ENCODE data around the gene NOX3.
"Not testable (repeated sequence)": the region's sequence is repeated elsewhere in the genome, so short reads cannot be mapped to it uniquely, and the experiment has no call there.

NOX3 gene, protein sequence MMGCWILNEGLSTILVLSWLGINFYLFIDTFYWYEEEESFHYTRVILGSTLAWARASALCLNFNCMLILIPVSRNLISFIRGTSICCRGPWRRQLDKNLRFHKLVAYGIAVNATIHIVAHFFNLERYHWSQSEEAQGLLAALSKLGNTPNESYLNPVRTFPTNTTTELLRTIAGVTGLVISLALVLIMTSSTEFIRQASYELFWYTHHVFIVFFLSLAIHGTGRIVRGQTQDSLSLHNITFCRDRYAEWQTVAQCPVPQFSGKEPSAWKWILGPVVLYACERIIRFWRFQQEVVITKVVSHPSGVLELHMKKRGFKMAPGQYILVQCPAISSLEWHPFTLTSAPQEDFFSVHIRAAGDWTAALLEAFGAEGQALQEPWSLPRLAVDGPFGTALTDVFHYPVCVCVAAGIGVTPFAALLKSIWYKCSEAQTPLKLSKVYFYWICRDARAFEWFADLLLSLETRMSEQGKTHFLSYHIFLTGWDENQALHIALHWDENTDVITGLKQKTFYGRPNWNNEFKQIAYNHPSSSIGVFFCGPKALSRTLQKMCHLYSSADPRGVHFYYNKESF

DNA sequence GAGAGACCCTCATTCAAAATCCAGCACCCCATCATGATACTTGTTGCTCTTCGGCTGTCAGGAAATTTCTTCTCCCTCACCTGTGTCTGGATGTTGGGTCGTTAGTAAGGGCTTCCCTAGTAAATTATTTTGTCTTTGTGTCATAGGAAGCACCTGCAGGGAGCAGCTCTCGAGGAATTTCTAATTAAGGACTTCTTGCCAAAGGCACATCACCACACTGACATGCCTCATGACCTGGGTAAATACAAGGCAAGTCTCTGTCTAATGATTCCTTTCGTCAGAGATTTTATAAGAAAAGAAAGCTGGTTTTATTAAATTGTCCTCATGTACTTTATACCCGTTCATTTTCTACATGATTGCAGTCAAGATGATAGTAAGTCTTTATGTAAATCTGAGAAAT lies at the start of gene NOX3:
TSS of gene NOX3 (minus strand) at position 74 of the 400 bp plus-strand sequence. CDS start at position 35, 39 bp downstream.
- no peak for DNase-seq

DNA sequence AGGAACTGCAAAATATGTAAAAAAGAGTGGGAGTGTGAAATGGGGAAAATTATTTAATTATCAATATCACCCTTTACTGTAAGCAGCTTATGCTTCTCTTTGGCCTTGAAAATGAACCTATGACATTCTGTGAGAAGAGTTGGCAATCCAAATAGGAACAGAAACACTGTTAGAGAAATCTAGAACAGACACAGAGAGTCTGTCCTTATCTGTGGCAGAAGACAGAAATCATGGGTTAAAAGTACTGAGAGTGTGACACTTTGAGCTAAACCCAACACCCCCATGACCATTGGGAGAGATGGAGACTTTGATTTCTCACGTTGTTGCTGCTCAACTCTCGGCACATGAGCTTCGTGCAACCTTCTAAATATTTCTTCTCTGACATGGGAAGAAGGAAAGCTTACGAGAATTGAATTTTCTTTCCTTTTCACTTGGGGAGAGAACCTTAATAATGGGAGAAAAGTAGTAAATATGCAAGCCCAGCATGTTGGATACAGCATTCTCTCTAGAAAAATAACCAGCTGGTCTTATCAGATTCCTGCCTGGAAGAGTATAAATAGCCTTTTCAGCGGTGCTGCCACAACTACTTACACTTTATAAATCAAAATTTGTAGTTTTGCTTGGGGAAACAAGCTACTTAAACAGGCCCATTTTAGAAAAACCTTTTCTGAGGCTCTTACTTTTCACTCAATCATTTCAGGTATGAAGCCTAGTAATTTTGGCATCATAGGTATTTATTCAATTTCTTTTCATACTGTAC lies 49.4 kb upstream of the NOX3 start:
- no peak for DNase-seq

DNA sequence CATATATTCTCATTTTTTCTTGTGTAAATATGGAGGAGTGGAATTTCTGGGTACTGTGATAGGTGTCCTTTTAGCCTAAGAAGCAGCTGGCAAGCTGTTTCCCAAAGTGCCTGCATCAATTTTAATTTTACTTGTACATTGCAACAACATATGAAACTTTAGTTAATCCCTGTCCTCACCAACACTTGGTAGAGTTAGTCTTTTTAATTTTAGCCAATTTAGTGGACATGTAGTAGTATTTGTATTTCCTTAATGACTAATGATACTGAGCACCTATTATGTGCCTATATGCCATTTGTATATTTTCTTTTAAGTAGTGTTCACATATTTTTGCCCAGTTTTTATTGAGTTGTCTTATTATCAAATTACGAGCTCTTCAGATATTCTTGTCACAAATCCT lies 46.8 kb upstream of the NOX3 start:
- no peak for DNase-seq

GRCh38 chr6:155499574-155499973 lies 43.9 kb upstream of the NOX3 start:
- no peak for DNase-seq

GRCh38 chr6:155498370-155498769 lies 42.7 kb upstream of the NOX3 start:
- DNase-seq = no peak

GRCh38 chr6:155497273-155497672 lies 41.6 kb upstream of the NOX3 start:
- DNase-seq = no peak

GRCh38 chr6:155495011-155495768 lies 39.6 kb upstream of the NOX3 start:
- no peak for DNase-seq

DNA sequence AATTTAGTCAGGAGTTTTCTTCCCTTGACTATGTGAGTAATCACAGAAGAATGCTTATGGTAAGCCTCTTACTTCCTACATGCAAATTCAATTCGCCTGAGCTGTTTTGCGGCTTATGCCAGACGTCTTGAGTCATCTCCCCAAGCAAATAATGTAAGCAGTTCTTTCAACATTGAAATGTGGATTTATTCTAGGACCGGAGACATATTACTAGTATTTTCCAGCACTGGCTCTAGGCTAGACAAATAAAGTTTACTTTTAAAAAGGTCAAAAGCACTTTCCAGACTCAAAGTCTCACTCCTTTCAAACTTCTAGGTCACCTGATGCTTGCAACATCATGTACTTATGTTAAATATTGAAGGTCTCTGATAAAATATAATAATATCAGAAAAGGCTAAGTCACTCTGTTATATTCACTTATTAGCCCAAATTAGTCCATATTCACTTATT lies 38.1 kb upstream of the NOX3 start:
- DNase-seq = no peak

DNA sequence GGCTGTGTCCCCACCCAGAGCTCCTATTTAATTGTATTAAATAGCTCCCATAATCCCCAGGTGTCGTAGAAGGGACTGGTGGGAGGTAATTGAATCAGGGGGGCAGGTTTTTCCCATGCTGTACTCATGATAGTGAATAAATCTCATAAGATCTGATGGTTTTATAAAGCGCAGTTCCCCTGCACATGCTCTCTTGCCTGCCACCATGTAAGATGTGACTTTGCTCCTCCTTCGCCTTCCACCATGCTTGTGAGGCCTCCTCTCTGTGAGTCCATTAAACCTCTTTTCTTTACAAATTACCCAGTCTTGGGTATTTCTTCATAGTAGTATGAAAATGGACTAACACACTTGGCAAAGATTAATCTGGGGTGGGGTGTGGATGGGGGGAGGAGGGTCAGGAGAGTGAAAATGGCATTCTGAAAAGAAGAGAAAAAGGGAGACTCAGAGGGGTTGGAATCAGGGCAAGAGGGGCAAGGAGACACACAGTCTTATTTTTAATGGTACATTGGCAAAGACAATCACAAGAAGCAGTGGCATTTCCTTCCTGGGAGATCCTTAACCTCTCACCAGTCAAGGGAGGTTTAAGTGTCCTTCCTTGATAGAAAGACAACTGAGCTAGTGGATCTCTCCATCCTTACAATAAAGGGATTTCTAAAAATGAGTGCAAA lies 37.5 kb upstream of the NOX3 start:
- DNase-seq = no peak

GRCh38 chr6:155492061-155492735 lies 36.6 kb upstream of the NOX3 start:
- DNase-seq = no peak

DNA sequence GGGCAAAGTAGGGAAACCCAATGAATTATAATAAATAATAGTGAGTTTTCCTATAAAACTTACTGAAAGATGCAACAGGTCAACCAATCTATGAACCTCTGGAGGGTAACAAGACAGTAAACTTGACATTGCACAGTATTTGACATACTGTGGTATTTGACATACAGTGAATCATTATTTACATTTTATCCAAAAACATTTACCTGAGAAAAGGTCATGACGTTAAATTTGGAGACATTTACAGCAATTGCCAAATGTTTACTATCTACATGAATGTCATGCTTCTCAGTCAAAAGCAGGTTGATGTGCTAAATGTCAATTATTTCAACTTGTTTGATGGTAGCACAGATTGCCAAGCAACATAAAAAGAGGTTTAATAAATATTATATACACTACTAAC lies 35.8 kb upstream of the NOX3 start:
- no peak for DNase-seq

- not testable (repeated sequence) for DNase-seq
These were observed 32.6 kb upstream of the NOX3 start for GRCh38 chr6:155488197-155488596.

GRCh38 chr6:155487371-155488130 lies 31.9 kb upstream of the NOX3 start:
- no peak for DNase-seq

DNA sequence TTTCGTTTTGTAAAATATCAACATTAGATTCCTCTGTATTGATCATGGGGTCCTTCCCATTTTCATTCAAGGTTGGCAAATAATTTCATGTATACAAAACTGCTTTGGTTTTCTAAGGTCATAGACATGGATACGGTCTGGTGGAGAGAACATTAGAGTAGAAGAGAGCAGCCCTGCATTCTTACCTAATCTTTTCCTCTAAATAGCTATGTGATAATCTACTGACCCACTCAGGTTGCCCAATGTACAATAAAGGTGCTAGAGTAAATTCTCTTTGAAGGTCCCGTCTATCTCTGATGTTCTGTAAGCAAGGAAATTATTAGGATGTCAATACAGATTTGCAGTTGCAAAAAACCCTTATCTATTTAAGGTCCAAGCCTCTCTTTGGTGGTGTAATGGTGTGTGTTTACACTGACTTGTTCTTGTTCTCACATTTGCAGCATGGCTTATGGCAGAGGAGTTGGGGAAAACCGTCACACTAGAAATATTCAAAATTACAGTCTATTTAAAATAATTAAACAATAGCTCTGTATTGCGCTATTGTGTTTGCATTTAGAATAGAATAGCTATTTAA lies 31.2 kb upstream of the NOX3 start:
- DNase-seq = no peak

DNA sequence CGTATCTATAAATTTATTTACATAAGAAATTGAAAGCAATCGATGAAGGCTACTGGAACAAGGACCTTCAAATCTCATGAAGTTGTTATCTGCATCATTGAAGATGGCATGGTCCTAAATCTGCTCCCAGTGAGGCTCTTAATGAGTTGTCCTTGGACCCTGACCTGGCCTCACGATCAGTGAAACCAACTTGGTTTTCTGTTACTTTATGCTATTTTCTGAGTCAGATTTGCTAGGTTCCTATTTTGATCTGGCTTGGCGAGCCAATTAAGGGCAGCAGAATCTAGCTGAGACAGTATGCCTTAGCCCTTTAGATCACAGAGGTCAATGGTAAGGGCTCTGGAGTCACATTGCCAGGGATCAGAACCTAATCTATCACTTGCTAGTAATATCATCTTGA lies 30.1 kb upstream of the NOX3 start:
- no peak for DNase-seq

DNA sequence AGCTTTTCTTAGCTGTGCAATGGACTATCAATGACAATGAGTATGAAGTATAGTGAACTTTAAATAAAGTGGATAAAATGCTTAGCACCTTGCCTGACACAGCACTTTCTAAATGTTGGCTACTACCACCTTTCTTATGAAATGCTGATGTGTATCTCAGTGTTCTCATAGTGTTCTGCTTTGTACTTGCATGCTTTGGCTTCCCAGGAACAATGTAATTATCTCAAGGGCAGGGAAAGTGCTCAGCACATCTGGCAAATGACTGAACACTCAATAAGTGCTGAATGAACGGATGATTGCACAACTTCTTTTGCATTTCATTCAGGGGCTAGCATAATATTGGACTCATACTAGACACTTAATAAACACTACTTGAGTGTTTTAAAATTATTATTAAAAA lies 28.2 kb upstream of the NOX3 start:
- DNase-seq = no peak

DNA sequence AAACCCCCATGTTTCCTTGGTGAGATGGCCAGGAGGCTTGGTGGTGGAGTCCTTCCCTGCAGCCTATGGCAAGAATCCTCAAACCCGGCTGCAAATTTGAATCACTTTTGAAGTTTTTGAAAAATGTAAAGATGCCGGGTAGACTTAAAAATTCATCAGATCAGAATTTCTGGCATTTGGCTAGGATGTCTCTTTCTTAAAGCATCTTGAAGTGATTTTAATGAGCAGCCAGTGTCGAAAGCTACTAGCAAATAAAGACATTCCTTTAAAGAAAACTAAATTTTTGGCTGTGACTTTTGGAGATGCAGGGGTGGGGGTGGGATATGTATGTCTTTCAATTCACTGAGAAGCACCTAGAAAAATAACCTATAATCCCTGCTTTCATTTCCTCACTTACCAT lies 25.6 kb upstream of the NOX3 start:
- no peak for DNase-seq

GRCh38 chr6:155473741-155474140 lies 18.1 kb upstream of the NOX3 start:
- DNase-seq = no peak

DNA sequence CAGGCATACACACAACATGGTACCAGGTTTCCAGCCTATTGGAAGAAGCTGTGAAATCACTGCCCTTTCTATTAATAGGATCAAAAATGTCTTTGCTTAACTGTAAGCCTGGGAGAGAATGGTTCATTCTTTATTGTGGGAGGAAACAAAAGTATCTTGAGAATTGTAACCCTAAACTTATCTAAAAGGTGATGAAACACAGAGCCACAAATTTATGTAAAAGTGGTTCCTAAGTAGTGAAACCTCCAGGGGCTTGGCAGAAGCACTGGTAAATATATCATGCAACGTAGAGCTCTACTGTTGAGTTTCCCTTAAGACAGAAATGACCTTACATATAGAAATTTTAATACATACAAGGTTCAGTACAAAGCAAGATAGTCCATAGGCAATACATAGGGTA lies 17.2 kb upstream of the NOX3 start:
- DNase-seq = no peak

GRCh38 chr6:155470979-155471616 lies 15.5 kb upstream of the NOX3 start:
- DNase-seq = not testable (repeated sequence)
